A673 (cell line): ENCODE data around the gene NLRC5.

Experiments
- CTCF ChIP-seq: fragments of 300-800, 200-600 bp; sonication (generic); conservative IDR thresholded peaks from 2 replicates; pipeline ENCODE4 v1.5.1; 2017; ENCODE audit warnings: low read depth, mild to moderate bottlenecking, antibody characterized with exemption, low read length, moderate library complexity, mixed read lengths
- EZH2 ChIP-seq: fragments of 200-600 bp; sonication (generic); IDR thresholded peaks from 2 replicates; pipeline ENCODE4 v1.6.1; 2017; ENCODE audit warnings: borderline replicate concordance, low read depth, mild to moderate bottlenecking, mixed read lengths, antibody characterized with exemption, low read length; ENCODE audit not compliant: poor library complexity, severe bottlenecking

DNA sequence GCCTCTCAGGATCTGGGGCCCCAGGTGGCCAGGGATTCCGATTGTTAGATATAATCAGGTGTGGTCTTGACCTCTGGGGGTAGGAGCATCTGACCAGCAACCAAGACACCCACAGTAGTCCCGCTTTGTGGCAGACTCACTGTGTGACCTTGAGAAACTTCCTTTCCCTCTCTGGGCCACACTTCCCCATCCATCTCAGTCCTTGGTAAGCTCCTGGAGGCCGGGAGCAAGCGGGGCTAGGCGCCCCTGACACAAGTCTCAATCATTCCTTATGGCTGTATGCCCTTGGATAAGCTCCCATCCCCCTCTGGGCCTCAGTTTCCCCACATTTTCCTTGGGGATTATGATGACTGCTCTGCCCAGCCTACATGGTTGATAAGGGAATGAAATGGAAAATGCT is 124.3 kb downstream of the NLRC5 start:
- TF ChIP-seq CTCF (no peak), EZH2 (no peak)
